MCF 10A (cell line): Measurements from ENCODE around the gene ISLR. TPM values are rescaled to one million over a fixed set of nuclear protein-coding genes. Genes with fewer than 3 reads are reported as not detected.

Experiments used
- BruUV-seq: library from RNA; stranded (reverse); fragments of 400-500 nt; replicated peaks from 2 replicates; lab custom pipeline; 2021; lab: Mats Ljungman, UMichigan
- CTCF ChIA-PET: fragments of 300-600 bp; sonication (Branson Sonifier 250); formaldehyde crosslinking; extraction: SDS; loops from one replicate; lab custom pipeline; 2021; ENCODE audit warnings: antibody characterized with exemption, inconsistent platforms; lab: Yijun Ruan, JAX
- POLR2A ChIA-PET: fragments of 300-600, 350-650 bp; sonication (Branson Sonifier 250); formaldehyde crosslinking; extraction: SDS; loops from one replicate; lab custom pipeline; 2020; ENCODE audit warnings: antibody characterized with exemption, inconsistent platforms; lab: Yijun Ruan, JAX
- DNase-seq: peaks from one replicate; pipeline ENCODE4 v3.0.0-alpha.2; 2018; ENCODE audit not compliant: unreplicated experiment
- H3K27ac Mint-ChIP-seq: one replicate; pipeline ENCODE4 v1.8.0; 2022; ENCODE audit warnings: mild to moderate bottlenecking, low read depth, mixed read lengths; ENCODE audit not compliant: unreplicated experiment
- H3K27me3 Mint-ChIP-seq: one replicate; pipeline ENCODE4 v1.8.0; 2022; ENCODE audit warnings: mixed read lengths; ENCODE audit not compliant: insufficient read depth, unreplicated experiment
- H3K36me3 Mint-ChIP-seq: one replicate; pipeline ENCODE4 v1.8.0; 2022; ENCODE audit warnings: mild to moderate bottlenecking, moderate library complexity, mixed read lengths; ENCODE audit not compliant: insufficient read depth, unreplicated experiment
- H3K4me1 Mint-ChIP-seq: one replicate; pipeline ENCODE4 v1.8.0; 2022; ENCODE audit warnings: mixed read lengths; ENCODE audit not compliant: insufficient read depth, unreplicated experiment
- H3K4me3 Mint-ChIP-seq: one replicate; pipeline ENCODE4 v1.8.0; 2022; ENCODE audit warnings: mild to moderate bottlenecking, moderate library complexity, mixed read lengths; ENCODE audit not compliant: unreplicated experiment
- H3K9me3 Mint-ChIP-seq: one replicate; pipeline ENCODE4 v1.8.0; 2022; ENCODE audit warnings: mixed read lengths; ENCODE audit not compliant: unreplicated experiment
- CTCF ChIP-seq: fragments of 200-600 bp; IDR thresholded peaks from one replicate; pipeline ENCODE4 v1.8.0; 2022; ENCODE audit warnings: antibody characterized with exemption, mild to moderate bottlenecking; ENCODE audit not compliant: unreplicated experiment
- intact Hi-C: fragments of 100-400 bp; cut with micrococcal nuclease; formaldehyde crosslinking; loops from 2 replicates; pipeline ENCODE4 v1.14.1; 2022
- total RNA-seq: library from RNA; stranded (reverse); gene quantifications from 2 replicates; pipeline ENCODE4 v1.2.3, GENCODE V29; 2022

The ISLR gene
- total RNA-seq, 1 experiment from 2014 or later: not detected

GRCh38 chr15:74193905-74194304 lies 20.4 kb downstream of the ISLR start:
- Mint-ChIP-seq H3K36me3 (no peaks in the 10 kb centered on the region), H3K4me3 (no peak overlapping the region), H3K27ac (no peak overlapping the region), H3K9me3 (no peaks in the 10 kb centered on the region), H3K4me1 (peaks cover 8% of the 10 kb centered on the region), H3K27me3 (no peaks in the 10 kb centered on the region)
- BruUV-seq: no TSS peak
- no peak for DNase-seq
- no peak for TF ChIP-seq CTCF
- CTCF ChIA-PET: interaction anchor here (0.7 to 1.7 kb wide), 3 partner anchors 10 to 1217 kb away, joined by 3 to 6 read pairs (median 5); partner anchors contain the start of gene STRA6
- POLR2A ChIA-PET: no interaction called here
- intact Hi-C loops: loop anchor here (2.0 kb wide), 1 partner anchor 15 kb away; no protein-coding TSS in a partner anchor

GRCh38 chr15:74194572-74195559 lies 21.4 kb downstream of the ISLR start:
- CTCF ChIA-PET: interaction anchor here (0.6 to 1.7 kb wide), 4 partner anchors 9 to 287 kb away, joined by 3 to 6 read pairs (median 4); partner anchors contain the start of gene STRA6
- intact Hi-C loops: no loop called here
- POLR2A ChIA-PET: interaction anchor here (0.5 kb wide), 1 partner anchor 260 kb away, joined by 3 read pairs; no protein-coding TSS in a partner anchor
- Mint-ChIP-seq H3K27ac (no peak overlapping the region), H3K4me1 (peaks cover 13% of the 10 kb centered on the region), H3K9me3 (no peaks in the 10 kb centered on the region), H3K4me3 (no peak overlapping the region), H3K27me3 (no peaks in the 10 kb centered on the region), H3K36me3 (no peaks in the 10 kb centered on the region)
- no peak for DNase-seq
- BruUV-seq: no TSS peak
- TF ChIP-seq CTCF: no peak

- no peaks in the 10 kb centered on the region for H3K36me3 Mint-ChIP-seq
- H3K4me3 Mint-ChIP-seq: no peak overlapping the region
- ChIA-PET POLR2A (no interaction called here), CTCF (no interaction called here)
- no peak overlapping the region for H3K27ac Mint-ChIP-seq
- H3K9me3 Mint-ChIP-seq: no peaks in the 10 kb centered on the region
- DNase-seq: peak; percentile 83
- intact Hi-C loops: no loop called here
- TF ChIP-seq CTCF: no peak
- no peaks in the 10 kb centered on the region for H3K27me3 Mint-ChIP-seq
- BruUV-seq: no TSS peak
- H3K4me1 Mint-ChIP-seq: peaks cover 26% of the 10 kb centered on the region
These were observed 22.7 kb downstream of the ISLR start for GRCh38 chr15:74196175-74196574.
